GM23248 (cell line): ENCODE data around the gene ELF3. TPM values are rescaled to one million over a fixed set of nuclear protein-coding genes. Genes with fewer than 3 reads are reported as not detected.
"Not testable (repeated sequence)": the region's sequence is repeated elsewhere in the genome, so short reads cannot be mapped to it uniquely, and the experiment has no call there.

ENCODE experiments used
- DNase-seq: peaks from one replicate; pipeline ENCODE4 v3.0.0-alpha.2; 2015
- H2AFZ ChIP-seq: fragments of 200-600 bp; sonication (generic); 2 replicates; pipeline ENCODE4 v1.6.1; 2016; ENCODE audit warnings: antibody characterized with exemption
- H3F3A ChIP-seq: fragments of 200-600 bp; sonication (generic); 2 replicates; pipeline ENCODE4 v1.6.1; 2016; ENCODE audit warnings: mild to moderate bottlenecking, antibody characterized with exemption, mixed run types; ENCODE audit not compliant: insufficient read depth
- H3K27ac ChIP-seq: fragments of 200-600 bp; sonication (generic); 2 replicates; pipeline ENCODE4 v1.5.1; 2016; ENCODE audit warnings: mild to moderate bottlenecking
- H3K27me3 ChIP-seq: fragments of 200-600 bp; sonication (generic); replicated peaks from 2 replicates; pipeline ENCODE4 v1.6.1; 2016; ENCODE audit warnings: mild to moderate bottlenecking; ENCODE audit not compliant: insufficient read depth
- H3K36me3 ChIP-seq: fragments of 200-600 bp; sonication (generic); 2 replicates; pipeline ENCODE4 v1.6.1; 2016; ENCODE audit warnings: low read depth, mild to moderate bottlenecking
- H3K4me1 ChIP-seq: fragments of 200-600 bp; sonication (generic); 2 replicates; pipeline ENCODE4 v1.6.1; 2016; ENCODE audit warnings: mild to moderate bottlenecking; ENCODE audit not compliant: insufficient read depth
- H3K4me2 ChIP-seq: fragments of 200-600 bp; sonication (generic); one replicate; pipeline ENCODE4 v1.6.1; 2016; ENCODE audit warnings: mild to moderate bottlenecking; ENCODE audit not compliant: unreplicated experiment
- H3K4me3 ChIP-seq: fragments of 200-600 bp; sonication (generic); 2 replicates; pipeline ENCODE4 v1.5.1; 2016; ENCODE audit warnings: mild to moderate bottlenecking
- H3K79me2 ChIP-seq: fragments of 200-600 bp; sonication (generic); 2 replicates; pipeline ENCODE4 v1.6.1; 2016; ENCODE audit warnings: mild to moderate bottlenecking; ENCODE audit not compliant: insufficient read depth
- H3K9ac ChIP-seq: fragments of 200-600 bp; sonication (generic); 2 replicates; pipeline ENCODE4 v1.6.1; 2016; ENCODE audit warnings: mild to moderate bottlenecking
- H3K9me2 ChIP-seq: fragments of 200-600 bp; sonication (generic); 2 replicates; pipeline ENCODE4 v1.6.1; 2016; ENCODE audit warnings: mixed run types, mild to moderate bottlenecking, moderate library complexity; ENCODE audit not compliant: insufficient read depth
- H3K9me3 ChIP-seq: fragments of 200-600 bp; sonication (generic); one replicate; pipeline ENCODE4 v1.6.1; 2017; ENCODE audit warnings: low read depth
- H4K20me1 ChIP-seq: fragments of 200-600 bp; sonication (generic); 2 replicates; pipeline ENCODE4 v1.6.0; 2016; ENCODE audit not compliant: insufficient read depth
- EZH2 ChIP-seq: fragments of 200-600 bp; sonication (generic); IDR thresholded peaks from 2 replicates; pipeline ENCODE4 v1.6.1; 2018; ENCODE audit warnings: antibody characterized with exemption, mild to moderate bottlenecking; ENCODE audit not compliant: insufficient read depth, poor library complexity, severe bottlenecking
- EZH2phosphoT487 ChIP-seq: fragments of 200-600 bp; sonication (generic); IDR thresholded peaks from 2 replicates; pipeline ENCODE4 v1.6.1; 2018; ENCODE audit warnings: antibody characterized with exemption, moderate library complexity, mild to moderate bottlenecking, low read depth; ENCODE audit not compliant: insufficient read depth
- WGBS, 2 experiments: methylation state at CpG; one replicate each; pipeline ENCODE4 v1.1.6; 2015 to 2017; ENCODE audit warnings: low lambda C conversion rate in 2 of 2, low coverage in 1 of 2; ENCODE audit errors: missing lambda C conversion rate in 2 of 2; 5-methylcytosine and 5-hydroxymethylcytosine counted together
- in situ Hi-C: fragments of 300-500 bp; cut with MboI; formaldehyde crosslinking; loops from 2 replicates; pipeline ENCODE4 v1.15.0; 2020
- polyA plus RNA-seq: library from polyadenylated mRNA; unstranded; fragments of >200 nt; fragmentation: Nextera tagmentation; extraction: Ambion mirVana; gene quantifications from 2 replicates; pipeline ENCODE4 v1.2.1, GENCODE V29; 2016
- total RNA-seq: library from RNA; depleted of rRNA; stranded (reverse); fragments of >200 nt; shearing (Covaris generic); gene quantifications from 2 replicates; pipeline ENCODE4 v1.2.3, GENCODE V29; 2014

ELF3 gene
- total and polyA plus RNA-seq, 2 experiments from 2014 or later, result not detected

DNA sequence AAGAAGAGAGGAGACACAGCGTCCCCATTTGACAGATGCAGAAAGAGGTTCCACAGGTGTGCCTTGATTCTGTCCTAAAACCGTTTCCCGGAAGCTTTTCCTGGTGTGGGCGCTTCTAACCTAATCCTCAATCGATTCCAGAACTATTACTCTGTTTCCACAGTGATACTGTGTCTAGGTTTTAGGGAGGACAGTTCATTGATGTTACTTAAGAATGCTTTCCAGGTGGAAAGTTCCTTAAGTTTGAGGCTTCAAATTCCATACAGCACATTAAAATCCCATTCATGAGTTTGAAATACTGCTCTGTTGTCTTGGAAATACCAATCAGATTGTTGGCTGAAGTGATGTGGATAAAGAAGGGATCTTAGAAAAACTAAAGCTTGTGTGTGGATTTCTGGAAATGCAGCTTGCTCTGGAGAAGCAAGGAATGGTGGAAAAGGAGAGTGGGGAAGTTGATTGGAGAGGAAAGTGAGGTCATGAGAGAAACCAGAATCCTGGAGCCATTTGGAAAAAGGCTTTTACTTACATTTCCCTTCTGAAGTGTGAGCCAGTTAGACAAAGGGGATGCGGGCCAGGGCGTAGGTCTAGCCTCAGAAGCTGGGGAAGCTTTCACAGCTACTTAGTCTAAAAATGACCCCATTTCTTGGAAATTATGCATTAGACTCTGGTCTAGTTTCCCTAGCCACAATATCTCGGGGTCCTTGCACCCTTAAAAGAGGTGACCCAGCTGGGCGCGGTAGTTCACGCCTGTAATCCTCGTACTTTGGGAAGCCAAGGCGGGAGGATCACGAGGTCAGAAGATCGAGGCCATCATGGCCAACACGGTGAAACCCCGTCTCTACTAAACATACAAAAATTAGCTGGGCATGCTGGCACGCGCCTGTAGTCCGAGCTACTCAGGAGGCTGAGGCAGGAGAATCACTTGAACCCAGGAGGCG lies 6.7 kb downstream of the ELF3 start:
- Histone ChIP-seq H3K79me2 (no peaks in the 10 kb centered on the region), H3K27ac (no peak overlapping the region), H3K4me3 (no peak overlapping the region), H3K9me2 (no peaks in the 10 kb centered on the region), H2AFZ (no peak overlapping the region), H3K4me2 (no peak overlapping the region), H3K4me1 (no peaks in the 10 kb centered on the region), H3F3A (no peaks in the 10 kb centered on the region; the same call in 1 of the 2 replicates), H3K9ac (no peak overlapping the region), H3K36me3 (no peaks in the 10 kb centered on the region), H3K27me3 (no peaks in the 10 kb centered on the region), H3K9me3 (no peaks in the 10 kb centered on the region), H4K20me1 (no peaks in the 10 kb centered on the region)
- 89 to 92% methylated on average over 20 to 21 of the region's 21 CpGs for WGBS, 2 experiments
- in situ Hi-C loops, result no loop called here
- TF ChIP-seq EZH2 (no peak), EZH2phosphoT487 (no peak)
- DNase-seq, result no peak

GRCh38 chr1:202017749-202018467 lies 7.5 kb downstream of the ELF3 start:
- no peak overlapping the region for H2AFZ ChIP-seq
- H3K4me3 ChIP-seq, result no peak overlapping the region
- H3K36me3 ChIP-seq, result no peaks in the 10 kb centered on the region
- H3K9me2 ChIP-seq, result no peaks in the 10 kb centered on the region
- H3K4me1 ChIP-seq, result no peaks in the 10 kb centered on the region
- 46 to 49% methylated on average over 17 to 18 of the region's 18 CpGs for WGBS, 2 experiments
- TF ChIP-seq EZH2 (no peak), EZH2phosphoT487 (no peak)
- no peaks in the 10 kb centered on the region for H3K27me3 ChIP-seq
- no peaks in the 10 kb centered on the region; the same call in 1 of the 2 replicates for H3F3A ChIP-seq
- no peaks in the 10 kb centered on the region for H3K9me3 ChIP-seq
- no peak overlapping the region for H3K27ac ChIP-seq
- H4K20me1 ChIP-seq, result no peaks in the 10 kb centered on the region
- no peak overlapping the region for H3K9ac ChIP-seq
- DNase-seq, result no peak
- H3K79me2 ChIP-seq, result no peaks in the 10 kb centered on the region
- H3K4me2 ChIP-seq, result no peak overlapping the region
- in situ Hi-C loops, result no loop called here

- H2AFZ ChIP-seq, result no peak overlapping the region
- H3K4me3 ChIP-seq, result no peak overlapping the region
- H3K4me1 ChIP-seq, result no peaks in the 10 kb centered on the region
- H3F3A ChIP-seq, result no peaks in the 10 kb centered on the region; the same call in 1 of the 2 replicates
- H3K36me3 ChIP-seq, result no peaks in the 10 kb centered on the region
- no peaks in the 10 kb centered on the region for H3K27me3 ChIP-seq
- TF ChIP-seq EZH2 (no peak), EZH2phosphoT487 (no peak)
- H3K9me3 ChIP-seq, result no peaks in the 10 kb centered on the region
- H3K79me2 ChIP-seq, result no peaks in the 10 kb centered on the region
- no peaks in the 10 kb centered on the region for H3K9me2 ChIP-seq
- no peak overlapping the region for H3K9ac ChIP-seq
- H3K4me2 ChIP-seq, result no peak overlapping the region
- no peak overlapping the region for H3K27ac ChIP-seq
- H4K20me1 ChIP-seq, result no peaks in the 10 kb centered on the region
- DNase-seq, result no peak
- in situ Hi-C loops, result no loop called here
- WGBS, 2 experiments, result 51 to 52% methylated on average over 19 of the region's 19 CpGs
Measured at GRCh38 chr1:202018468-202019234, 8.3 kb downstream of the ELF3 start.

- WGBS, 2 experiments, result 78 to 79% methylated on average over 7 to 8 of the region's 8 CpGs
- H3F3A ChIP-seq, H2AFZ ChIP-seq, H3K4me3 ChIP-seq, H3K27me3 ChIP-seq, H3K9me2 ChIP-seq, H3K27ac ChIP-seq, H3K79me2 ChIP-seq, H3K9me3 ChIP-seq, H3K36me3 ChIP-seq, H3K4me2 ChIP-seq, H3K4me1 ChIP-seq, in situ Hi-C loops, DNase-seq, H3K9ac ChIP-seq, H4K20me1 ChIP-seq: not testable (repeated sequence)
Measured at GRCh38 chr1:202019235-202019558, 8.8 kb downstream of the ELF3 start.
